Measurements from ENCODE around the gene TUBA4A. TPM values are rescaled to one million over a fixed set of nuclear protein-coding genes. Genes with fewer than 3 reads are reported as not detected.

The TUBA4A gene
- total and polyA plus RNA-seq, 2 of the 8 experiments (the other 6 are each of a cell fraction or from before 2014, with no cell fraction given) = 67.3 to 172 TPM

GRCh38 chr2:219210886-219211362 is 42.8 kb downstream of the TUBA4A start (continued):
- TF ChIP-seq CHD7 (IDR thresholded peaks at IDR 0.05; ENCODE audit: insufficient replicate concordance, low read length) = no peak
- no peak for TF ChIP-seq EP300 (IDR thresholded peaks at IDR 0.05; ENCODE audit: borderline replicate concordance in 1 of 2, low read depth in 2 of 2, low read length in 2 of 2)
- TF ChIP-seq TAF7 (optimal IDR thresholded peaks at IDR 0.05; ENCODE audit: borderline replicate concordance, low read depth, low read length) = no peak
- TF ChIP-seq CHD2 (IDR thresholded peaks at IDR 0.05; ENCODE audit: low read length) = no peak
- TF ChIP-seq ATF3 (IDR thresholded peaks at IDR 0.05; ENCODE audit: insufficient read depth, low read depth, low read length) = no peak
- no peak for TF ChIP-seq RBBP5 (IDR thresholded peaks at IDR 0.05; ENCODE audit: borderline replicate concordance, low read depth, low read length)
- no peak for TF ChIP-seq E2F6 (IDR thresholded peaks at IDR 0.05)

Data from H1 (cell line).